Loucy (cell line): ENCODE measurements around the gene MS4A18.

Source experiments
- H2AFZ ChIP-seq: fragments of 200-600 bp; sonication (generic); 2 replicates; pipeline ENCODE4 v1.6.0; 2016; ENCODE audit warnings: antibody characterized with exemption, mild to moderate bottlenecking, low read length, moderate library complexity
- H3F3A ChIP-seq: fragments of 200-600 bp; 2 replicates; pipeline ENCODE4 v1.6.0; 2016; ENCODE audit warnings: antibody characterized with exemption, low read depth, mild to moderate bottlenecking
- H3K27me3 ChIP-seq: fragments of 200-600 bp; sonication (generic); 2 replicates; pipeline ENCODE4 v1.6.1; 2014; ENCODE audit warnings: low read length, mild to moderate bottlenecking; ENCODE audit not compliant: insufficient read depth, poor library complexity, severe bottlenecking
- H3K36me3 ChIP-seq: fragments of 200-600 bp; sonication (generic); 2 replicates; pipeline ENCODE4 v1.6.1; 2016; ENCODE audit warnings: low read length; ENCODE audit not compliant: insufficient read depth
- H3K4me1 ChIP-seq: fragments of 200-600 bp; sonication (generic); 2 replicates; pipeline ENCODE4 v1.5.1; 2014; ENCODE audit warnings: low read length, mild to moderate bottlenecking; ENCODE audit not compliant: insufficient read depth, poor library complexity, severe bottlenecking
- H3K4me2 ChIP-seq: fragments of 200-600 bp; sonication (generic); 2 replicates; pipeline ENCODE4 v1.6.0; 2014; ENCODE audit warnings: antibody characterized with exemption, low read length, low read depth, mild to moderate bottlenecking; ENCODE audit not compliant: poor library complexity, severe bottlenecking
- H3K4me3 ChIP-seq: fragments of 200-600 bp; sonication (generic); 2 replicates; pipeline ENCODE4 v1.5.1; 2014; ENCODE audit warnings: low read length, mild to moderate bottlenecking, mixed read lengths; ENCODE audit not compliant: poor library complexity, severe bottlenecking
- H3K79me2 ChIP-seq: fragments of 200-600 bp; sonication (generic); 2 replicates; pipeline ENCODE4 v1.6.1; 2014; ENCODE audit warnings: low read length; ENCODE audit not compliant: insufficient read depth
- H3K9ac ChIP-seq: fragments of 200-600 bp; sonication (generic); 2 replicates; pipeline ENCODE4 v1.6.0; 2014; ENCODE audit warnings: mild to moderate bottlenecking, low read depth, low read length, moderate library complexity; ENCODE audit not compliant: poor library complexity, severe bottlenecking
- H3K9me2 ChIP-seq: fragments of 200-600 bp; sonication (generic); replicated peaks from 2 replicates; pipeline ENCODE4 v1.6.1; 2016; ENCODE audit warnings: low read depth, low read length, mixed read lengths
- H3K9me3 ChIP-seq: fragments of 200-600 bp; sonication (generic); 2 replicates; pipeline ENCODE4 v1.6.1; 2014; ENCODE audit warnings: mild to moderate bottlenecking, antibody characterized with exemption, low read length, low read depth; ENCODE audit not compliant: insufficient read depth
- H4K20me1 ChIP-seq: fragments of 200-600 bp; sonication (generic); 2 replicates; pipeline ENCODE4 v1.6.0; 2014; ENCODE audit warnings: antibody characterized with exemption, low read length, mild to moderate bottlenecking; ENCODE audit not compliant: insufficient read depth, poor library complexity, severe bottlenecking
- EZH2phosphoT487 ChIP-seq: fragments of 200-600 bp; IDR thresholded peaks from 2 replicates; pipeline ENCODE4 v1.6.1; 2018; ENCODE audit warnings: antibody characterized with exemption, mild to moderate bottlenecking, moderate library complexity, borderline replicate concordance
- TF ChIP-seq, protein P1 (sequence below): fragments of 200-600 bp; sonication (generic); conservative IDR thresholded peaks from 2 replicates; pipeline ENCODE4 v1.5.1; 2014; ENCODE audit warnings: mild to moderate bottlenecking, antibody characterized with exemption, low read length

MS4A18 gene

DNA sequence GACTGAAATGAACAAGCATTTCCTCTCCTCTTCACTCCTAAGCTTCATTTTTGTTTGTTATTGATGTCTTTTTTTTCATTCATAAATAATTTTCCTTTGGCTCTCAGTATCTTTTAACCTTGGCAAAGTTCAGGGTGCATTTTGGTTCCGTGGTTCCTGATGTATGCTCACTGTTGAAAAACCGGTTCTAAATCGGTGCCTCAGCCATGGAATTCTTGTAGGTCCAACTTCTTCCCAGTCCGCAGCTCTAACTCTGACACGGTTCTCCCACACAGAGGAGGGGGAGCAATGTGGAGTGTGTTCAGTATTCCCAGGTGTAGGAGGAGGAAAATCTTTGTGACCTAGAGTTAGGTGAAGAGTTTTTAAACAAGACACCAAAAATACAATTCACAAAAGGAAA, 19.6 kb downstream of the MS4A18 start:
- Histone ChIP-seq H3K79me2 (no peaks in the 10 kb centered on the region), H4K20me1 (no peaks in the 10 kb centered on the region), H3F3A (no peaks in the 10 kb centered on the region), H3K9me3 (no peaks in the 10 kb centered on the region), H3K4me2 (no peak overlapping the region), H3K4me1 (no peaks in the 10 kb centered on the region), H3K36me3 (no peaks in the 10 kb centered on the region), H2AFZ (no peak overlapping the region), H3K4me3 (no peak overlapping the region), H3K27me3 (no peaks in the 10 kb centered on the region), H3K9ac (no peak overlapping the region), H3K9me2 (no peaks in the 10 kb centered on the region)
- TF ChIP-seq EZH2phosphoT487: no peak
- TF ChIP-seq, protein P1, sequence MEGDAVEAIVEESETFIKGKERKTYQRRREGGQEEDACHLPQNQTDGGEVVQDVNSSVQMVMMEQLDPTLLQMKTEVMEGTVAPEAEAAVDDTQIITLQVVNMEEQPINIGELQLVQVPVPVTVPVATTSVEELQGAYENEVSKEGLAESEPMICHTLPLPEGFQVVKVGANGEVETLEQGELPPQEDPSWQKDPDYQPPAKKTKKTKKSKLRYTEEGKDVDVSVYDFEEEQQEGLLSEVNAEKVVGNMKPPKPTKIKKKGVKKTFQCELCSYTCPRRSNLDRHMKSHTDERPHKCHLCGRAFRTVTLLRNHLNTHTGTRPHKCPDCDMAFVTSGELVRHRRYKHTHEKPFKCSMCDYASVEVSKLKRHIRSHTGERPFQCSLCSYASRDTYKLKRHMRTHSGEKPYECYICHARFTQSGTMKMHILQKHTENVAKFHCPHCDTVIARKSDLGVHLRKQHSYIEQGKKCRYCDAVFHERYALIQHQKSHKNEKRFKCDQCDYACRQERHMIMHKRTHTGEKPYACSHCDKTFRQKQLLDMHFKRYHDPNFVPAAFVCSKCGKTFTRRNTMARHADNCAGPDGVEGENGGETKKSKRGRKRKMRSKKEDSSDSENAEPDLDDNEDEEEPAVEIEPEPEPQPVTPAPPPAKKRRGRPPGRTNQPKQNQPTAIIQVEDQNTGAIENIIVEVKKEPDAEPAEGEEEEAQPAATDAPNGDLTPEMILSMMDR: no peak

GRCh38 chr11:60747359-60747873, 22.9 kb downstream of the MS4A18 start:
- no peak overlapping the region for H3K4me2 ChIP-seq
- H3K9me2 ChIP-seq: no peaks in the 10 kb centered on the region
- H3K9me3 ChIP-seq: no peaks in the 10 kb centered on the region
- H3F3A ChIP-seq: no peaks in the 10 kb centered on the region
- no peak for TF ChIP-seq EZH2phosphoT487
- TF ChIP-seq, protein P1: no peak
- no peaks in the 10 kb centered on the region for H4K20me1 ChIP-seq
- no peaks in the 10 kb centered on the region for H3K36me3 ChIP-seq
- no peaks in the 10 kb centered on the region for H3K79me2 ChIP-seq
- no peak overlapping the region for H3K4me3 ChIP-seq
- H3K27me3 ChIP-seq: no peaks in the 10 kb centered on the region
- no peaks in the 10 kb centered on the region for H3K4me1 ChIP-seq
- no peak overlapping the region for H3K9ac ChIP-seq
- no peak overlapping the region for H2AFZ ChIP-seq

DNA sequence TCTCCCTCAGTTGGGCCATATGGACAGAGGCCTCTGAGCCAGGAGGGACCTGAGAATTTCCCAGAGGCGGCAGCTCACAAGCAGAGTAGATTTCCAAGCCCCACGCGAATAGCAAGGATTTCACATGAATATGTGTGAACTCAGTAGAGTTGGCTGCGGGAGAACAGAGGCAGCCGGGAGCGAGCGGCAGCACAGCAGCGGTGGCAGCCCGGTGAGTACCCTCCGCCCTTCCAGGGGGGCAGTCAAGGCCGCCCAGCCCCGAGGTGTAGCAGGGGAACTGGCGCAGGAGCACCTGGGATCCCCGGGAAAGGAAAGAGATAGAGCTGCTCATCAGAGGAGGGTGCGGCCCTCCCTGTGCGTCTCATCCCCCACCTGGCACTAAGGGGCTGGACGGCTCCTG, 23.7 kb downstream of the MS4A18 start:
- no peak overlapping the region for H3K4me2 ChIP-seq
- no peak for TF ChIP-seq EZH2phosphoT487
- TF ChIP-seq, protein P1: no peak
- H3K79me2 ChIP-seq: no peaks in the 10 kb centered on the region
- H4K20me1 ChIP-seq: no peaks in the 10 kb centered on the region
- no peaks in the 10 kb centered on the region for H3F3A ChIP-seq
- no peak overlapping the region for H3K9ac ChIP-seq
- H3K36me3 ChIP-seq: no peaks in the 10 kb centered on the region
- H3K4me1 ChIP-seq: no peaks in the 10 kb centered on the region
- H3K4me3 ChIP-seq: no peak overlapping the region
- H3K27me3 ChIP-seq: no peaks in the 10 kb centered on the region
- H2AFZ ChIP-seq: no peak overlapping the region
- no peaks in the 10 kb centered on the region for H3K9me2 ChIP-seq
- no peaks in the 10 kb centered on the region for H3K9me3 ChIP-seq
